GM18868 (cell line): ENCODE measurements around the gene COX20.

Experiments
- ATAC-seq: cut with Tn5 transposase; IDR thresholded peaks from one replicate; pipeline ENCODE4 v1.9.1; 2021; ENCODE audit warnings: mild to moderate bottlenecking, moderate library complexity; ENCODE audit not compliant: unreplicated experiment

Gene COX20

GRCh38 chr1:244850896-244851295 is 15.4 kb downstream of the COX20 start:
- ATAC-seq: no peak

- ATAC-seq: no peak
These were observed 16.2 kb downstream of the COX20 start for GRCh38 chr1:244851546-244852231.

- ATAC-seq: no peak
These were observed 17.2 kb downstream of the COX20 start for GRCh38 chr1:244852694-244853093.

- ATAC-seq: no peak
These were observed 18.7 kb downstream of the COX20 start for GRCh38 chr1:244854166-244854565.

GRCh38 chr1:244854865-244855578 is 19.6 kb downstream of the COX20 start:
- no peak for ATAC-seq

GRCh38 chr1:244857761-244858160 is 22.3 kb downstream of the COX20 start:
- no peak for ATAC-seq

GRCh38 chr1:244858357-244858756 is 22.9 kb downstream of the COX20 start:
- ATAC-seq: no peak

GRCh38 chr1:244860078-244860477 is 24.6 kb downstream of the COX20 start:
- ATAC-seq: no peak

GRCh38 chr1:244860914-244861610 is 25.6 kb downstream of the COX20 start:
- no peak for ATAC-seq

- ATAC-seq: no peak
These were observed 26.2 kb downstream of the COX20 start for GRCh38 chr1:244861683-244862082.

GRCh38 chr1:244862354-244862698 is 26.9 kb downstream of the COX20 start:
- no peak for ATAC-seq

GRCh38 chr1:244862699-244863490 is 27.4 kb downstream of the COX20 start:
- ATAC-seq: peak; percentile 64

- peak; percentile 0 for ATAC-seq
These were observed 28.2 kb downstream of the COX20 start for GRCh38 chr1:244863491-244864252.

GRCh38 chr1:244864253-244865027 is 29.0 kb downstream of the COX20 start, which contains the start of gene HNRNPU:
Gene HNRNPU, minus strand, starts transcription at chr1:244864543. Its CDS starts 236 bp downstream, at chr1:244864307.
- ATAC-seq: peak; percentile 68

- no peak for ATAC-seq
These were observed 29.5 kb downstream of the COX20 start for GRCh38 chr1:244865028-244865371.

- ATAC-seq: no peak
These were observed 30.4 kb downstream of the COX20 start for GRCh38 chr1:244865820-244866219.

GRCh38 chr1:244866355-244866754 is 30.9 kb downstream of the COX20 start:
- ATAC-seq: no peak

GRCh38 chr1:244868484-244869363 is 33.3 kb downstream of the COX20 start:
- ATAC-seq: no peak

- ATAC-seq: no peak
These were observed 33.9 kb downstream of the COX20 start for GRCh38 chr1:244869364-244869827.
